ENCODE measurements around the gene GCLC. TPM values are rescaled to one million over a fixed set of nuclear protein-coding genes. Genes with fewer than 3 reads are reported as not detected.

The GCLC gene
- total and polyA plus RNA-seq, 10 donors, result 9.2 to 132 (median 60.4) TPM

GRCh38 chr6:53497905-53498304 lies 47.0 kb downstream of the GCLC start:
- 88 to 99% (median 91%) methylated on average over 2 of the region's 2 CpGs for WGBS, 5 donors
- intact Hi-C loops (cut with DNase I; ENCODE audit: low total_unique reads), result no loop called here

GRCh38 chr6:53496797-53497375 lies 48.0 kb downstream of the GCLC start:
- H3K36me3 ChIP-seq, result peaks cover 2 to 55% (median 27%) of the 10 kb centered on the region in 6 donors
- peaks cover 0 to 5% (median 0%) of the 10 kb centered on the region in 7 donors for H3K27me3 ChIP-seq (replicated peaks in 1 of 7)
- no peaks in the 10 kb centered on the region for H3K9me3 ChIP-seq
- H3K4me3 ChIP-seq, result no peak overlapping the region
- TF ChIP-seq CTCF (IDR thresholded peaks at IDR 0.05 in 8 of 11, conservative IDR thresholded peaks at IDR 0.05 in 3 of 11) (no peak), POLR2AphosphoS5 (IDR thresholded peaks at IDR 0.05) (no peak), POLR2A (IDR thresholded peaks at IDR 0.05) (no peak)
- no peak for DNase-seq
- 48 to 91% (median 88%) methylated on average over 5 of the region's 5 CpGs for WGBS, 5 donors
- intact Hi-C loops (cut with DNase I; ENCODE audit: low total_unique reads), result no loop called here
- peaks cover 0 to 10% (median 6%) of the 10 kb centered on the region in 6 donors for H3K4me1 ChIP-seq
- no peak overlapping the region for H3K27ac ChIP-seq

More at GRCh38 chr6:53497905-53498304, 47.0 kb downstream of the GCLC start:
- no peak for DNase-seq
- Histone ChIP-seq H3K4me1 (peaks cover 0 to 6% (median 3%) of the 10 kb centered on the region in 6 donors), H3K27me3 (replicated peaks in 1 of 7) (no peaks in the 10 kb centered on the region), H3K9me3 (no peaks in the 10 kb centered on the region), H3K4me3 (no peak overlapping the region), H3K36me3 (peaks cover 2 to 65% (median 32%) of the 10 kb centered on the region in 6 donors), H3K27ac (no peak overlapping the region)
- TF ChIP-seq POLR2A (IDR thresholded peaks at IDR 0.05) (no peak), POLR2AphosphoS5 (IDR thresholded peaks at IDR 0.05) (no peak), CTCF (IDR thresholded peaks at IDR 0.05 in 8 of 11, conservative IDR thresholded peaks at IDR 0.05 in 3 of 11) (no peak)

- intact Hi-C loops (cut with DNase I; ENCODE audit: low total_unique reads), result no loop called here
- H3K27ac ChIP-seq, result no peak overlapping the region
- peaks cover 2 to 45% (median 21%) of the 10 kb centered on the region in 6 donors for H3K36me3 ChIP-seq
- DNase-seq, result no peak
- peaks cover 0 to 10% (median 6%) of the 10 kb centered on the region in 6 donors for H3K4me1 ChIP-seq
- H3K4me3 ChIP-seq, result no peak overlapping the region
- TF ChIP-seq POLR2A (IDR thresholded peaks at IDR 0.05), result no peak
- no peaks in the 10 kb centered on the region for H3K9me3 ChIP-seq
- 87 to 93% (median 92%) methylated on average over 6 of the region's 6 CpGs for WGBS, 5 donors
- H3K27me3 ChIP-seq (replicated peaks in 1 of 7), result peaks cover 0 to 5% (median 0%) of the 10 kb centered on the region in 7 donors
Observed at GRCh38 chr6:53495506-53496499, 49.1 kb downstream of the GCLC start.

GRCh38 chr6:53494076-53494475 lies 50.8 kb downstream of the GCLC start:
- no peaks in the 10 kb centered on the region for H3K9me3 ChIP-seq
- TF ChIP-seq CTCF (IDR thresholded peaks at IDR 0.05 in 8 of 11, conservative IDR thresholded peaks at IDR 0.05 in 3 of 11) (no peak), POLR2A (IDR thresholded peaks at IDR 0.05) (no peak), POLR2AphosphoS5 (IDR thresholded peaks at IDR 0.05) (no peak)
- peaks cover 0 to 28% (median 7%) of the 10 kb centered on the region in 6 donors for H3K36me3 ChIP-seq
- no peak overlapping the region for H3K4me3 ChIP-seq
- DNase-seq, result no peak
- intact Hi-C loops (cut with DNase I; ENCODE audit: low total_unique reads), result loop anchor here (5.0 kb wide), 2 partner anchors 158 to 233 kb away; no protein-coding TSS in a partner anchor
- H3K27ac ChIP-seq, result no peak overlapping the region
- WGBS, 5 donors, result 87 to 95% (median 90%) methylated on average over 4 of the region's 4 CpGs
- H3K27me3 ChIP-seq (replicated peaks in 1 of 7), result peaks cover 0 to 5% (median 0%) of the 10 kb centered on the region in 7 donors
- H3K4me1 ChIP-seq, result peaks cover 0 to 10% (median 6%) of the 10 kb centered on the region in 6 donors

All from spleen (tissue), 11 donors.